ENCODE measurements around the gene CASZ1.

CASZ1 gene

DNA sequence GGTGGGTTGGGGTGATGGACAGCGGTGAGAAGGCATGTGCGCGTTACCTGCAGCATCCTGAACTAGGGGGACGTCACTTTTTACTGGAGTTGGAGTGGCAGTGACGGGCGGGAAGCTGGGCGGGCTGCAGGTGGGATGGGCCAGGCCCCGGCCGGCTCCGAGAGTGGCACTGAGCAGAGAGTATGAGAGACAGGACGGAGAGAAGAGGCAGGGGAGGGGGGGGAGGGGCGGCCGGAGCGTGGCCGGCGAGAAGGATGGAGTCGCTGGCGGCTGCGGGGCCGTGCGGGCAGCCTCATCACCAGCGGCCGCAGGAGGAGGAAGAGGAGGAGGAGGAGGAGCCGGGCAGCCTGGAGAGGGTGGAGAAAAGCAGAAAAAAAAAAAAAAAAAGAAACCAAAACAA is 154.5 kb downstream of the CASZ1 start:
- TF ChIP-seq, protein P1, sequence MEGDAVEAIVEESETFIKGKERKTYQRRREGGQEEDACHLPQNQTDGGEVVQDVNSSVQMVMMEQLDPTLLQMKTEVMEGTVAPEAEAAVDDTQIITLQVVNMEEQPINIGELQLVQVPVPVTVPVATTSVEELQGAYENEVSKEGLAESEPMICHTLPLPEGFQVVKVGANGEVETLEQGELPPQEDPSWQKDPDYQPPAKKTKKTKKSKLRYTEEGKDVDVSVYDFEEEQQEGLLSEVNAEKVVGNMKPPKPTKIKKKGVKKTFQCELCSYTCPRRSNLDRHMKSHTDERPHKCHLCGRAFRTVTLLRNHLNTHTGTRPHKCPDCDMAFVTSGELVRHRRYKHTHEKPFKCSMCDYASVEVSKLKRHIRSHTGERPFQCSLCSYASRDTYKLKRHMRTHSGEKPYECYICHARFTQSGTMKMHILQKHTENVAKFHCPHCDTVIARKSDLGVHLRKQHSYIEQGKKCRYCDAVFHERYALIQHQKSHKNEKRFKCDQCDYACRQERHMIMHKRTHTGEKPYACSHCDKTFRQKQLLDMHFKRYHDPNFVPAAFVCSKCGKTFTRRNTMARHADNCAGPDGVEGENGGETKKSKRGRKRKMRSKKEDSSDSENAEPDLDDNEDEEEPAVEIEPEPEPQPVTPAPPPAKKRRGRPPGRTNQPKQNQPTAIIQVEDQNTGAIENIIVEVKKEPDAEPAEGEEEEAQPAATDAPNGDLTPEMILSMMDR (IDR thresholded peaks at IDR 0.05; ENCODE audit: unreplicated experiment in 3 of 3), result no peak
- H3K27ac Mint-ChIP-seq, result no peak overlapping the region
- no peak overlapping the region for H3K4me3 Mint-ChIP-seq
- H3K4me1 Mint-ChIP-seq, result peaks cover 3% of the 10 kb centered on the region
- H3K9me3 Mint-ChIP-seq, result no peaks in the 10 kb centered on the region
- H3K36me3 Mint-ChIP-seq (ENCODE audit: low read depth), result peaks cover 4% of the 10 kb centered on the region
- H3K27me3 Mint-ChIP-seq (ENCODE audit: low read depth), result peaks cover 38% of the 10 kb centered on the region

DNA sequence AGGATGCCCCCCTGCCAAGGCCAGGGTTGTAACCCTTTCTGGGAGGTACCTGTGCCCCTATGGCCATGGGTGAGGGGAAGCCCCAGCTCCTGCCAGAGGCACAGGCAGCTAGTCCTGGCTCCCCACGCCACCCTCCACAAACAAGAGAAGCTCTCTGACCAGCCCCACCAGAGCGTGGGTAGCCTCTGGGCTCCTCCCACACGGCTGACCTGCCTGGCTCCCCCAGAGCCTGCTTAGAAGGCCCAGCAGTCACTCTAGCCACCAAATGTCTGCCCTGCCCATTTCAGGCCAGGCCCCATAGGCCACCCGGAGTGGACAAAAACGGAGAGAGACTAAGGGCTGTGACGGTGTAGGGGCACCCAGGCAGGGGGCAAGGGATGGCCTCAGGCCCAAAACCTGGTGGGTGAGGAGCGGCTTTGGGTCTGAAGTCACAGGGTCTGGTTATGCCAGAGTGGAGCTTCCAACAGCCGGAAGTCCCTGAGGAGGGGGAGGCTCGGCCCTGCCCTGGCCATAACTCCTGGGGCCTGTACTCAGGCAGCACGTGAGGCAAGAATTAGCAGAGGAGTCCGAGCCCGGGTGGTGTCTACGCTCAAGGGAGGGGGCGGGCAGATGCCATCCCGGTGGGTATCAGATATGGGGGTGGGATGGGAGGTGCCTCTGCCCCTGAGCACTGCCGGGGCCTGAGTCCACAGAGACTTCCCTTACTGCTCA is 155.4 kb downstream of the CASZ1 start:
- H3K36me3 Mint-ChIP-seq (ENCODE audit: low read depth), result peaks cover 4% of the 10 kb centered on the region
- H3K27ac Mint-ChIP-seq, result no peak overlapping the region
- TF ChIP-seq, protein P1 (IDR thresholded peaks at IDR 0.05; ENCODE audit: unreplicated experiment in 3 of 3), result no peak
- H3K9me3 Mint-ChIP-seq, result no peaks in the 10 kb centered on the region
- H3K4me3 Mint-ChIP-seq, result peak overlapping the region in 2 of 3 experiments; percentile 22 to 26
- H3K27me3 Mint-ChIP-seq (ENCODE audit: low read depth), result peaks cover 40% of the 10 kb centered on the region
- peaks cover 3% of the 10 kb centered on the region for H3K4me1 Mint-ChIP-seq

DNA sequence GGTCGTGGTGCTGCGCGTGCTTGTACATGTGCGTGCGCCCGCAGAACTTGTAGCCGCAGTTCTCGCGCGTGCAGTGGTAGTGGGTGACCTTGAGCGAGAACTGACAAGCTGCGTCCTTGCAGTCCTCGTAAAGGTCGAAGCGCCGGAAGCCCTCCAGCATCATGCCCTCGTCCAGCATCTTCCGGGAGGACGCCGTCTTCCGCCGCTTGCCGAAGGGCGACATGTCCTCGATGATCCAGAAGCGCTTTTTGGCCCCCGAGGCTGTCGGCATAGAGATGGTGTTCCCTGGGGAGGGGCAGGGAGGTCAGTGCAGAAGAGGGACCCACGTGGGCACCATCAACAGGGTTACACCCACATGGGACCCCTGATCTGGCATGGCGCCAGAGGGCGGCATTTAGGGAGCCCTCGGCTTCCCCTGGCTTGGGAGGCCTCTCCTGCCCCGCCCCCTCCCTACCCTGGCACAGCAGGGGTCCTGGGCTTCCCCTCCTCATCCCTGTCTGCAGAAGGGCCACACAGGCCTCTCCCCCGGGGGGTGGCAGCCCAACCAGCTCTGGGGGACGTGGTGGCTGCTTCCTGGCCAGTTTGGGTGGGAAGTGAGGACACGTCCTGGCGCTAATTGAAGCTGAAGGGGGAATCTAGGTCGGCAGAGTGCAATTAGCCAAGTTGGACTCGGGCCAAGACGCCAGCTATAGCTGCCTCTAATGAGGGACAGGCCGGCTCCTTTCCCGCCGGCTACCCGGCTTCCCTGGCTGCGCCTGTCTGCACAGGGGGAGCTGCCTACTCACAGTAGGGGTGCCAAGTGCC is 156.5 kb downstream of the CASZ1 start:
- Mint-ChIP-seq H3K4me1 (peaks cover 10% of the 10 kb centered on the region), H3K27ac (no peak overlapping the region), H3K36me3 (ENCODE audit: low read depth) (no peaks in the 10 kb centered on the region), H3K9me3 (no peaks in the 10 kb centered on the region), H3K4me3 (no peak overlapping the region), H3K27me3 (ENCODE audit: low read depth) (peaks cover 37% of the 10 kb centered on the region)
- TF ChIP-seq, protein P1 (IDR thresholded peaks at IDR 0.05; ENCODE audit: unreplicated experiment in 3 of 3), result no peak

DNA sequence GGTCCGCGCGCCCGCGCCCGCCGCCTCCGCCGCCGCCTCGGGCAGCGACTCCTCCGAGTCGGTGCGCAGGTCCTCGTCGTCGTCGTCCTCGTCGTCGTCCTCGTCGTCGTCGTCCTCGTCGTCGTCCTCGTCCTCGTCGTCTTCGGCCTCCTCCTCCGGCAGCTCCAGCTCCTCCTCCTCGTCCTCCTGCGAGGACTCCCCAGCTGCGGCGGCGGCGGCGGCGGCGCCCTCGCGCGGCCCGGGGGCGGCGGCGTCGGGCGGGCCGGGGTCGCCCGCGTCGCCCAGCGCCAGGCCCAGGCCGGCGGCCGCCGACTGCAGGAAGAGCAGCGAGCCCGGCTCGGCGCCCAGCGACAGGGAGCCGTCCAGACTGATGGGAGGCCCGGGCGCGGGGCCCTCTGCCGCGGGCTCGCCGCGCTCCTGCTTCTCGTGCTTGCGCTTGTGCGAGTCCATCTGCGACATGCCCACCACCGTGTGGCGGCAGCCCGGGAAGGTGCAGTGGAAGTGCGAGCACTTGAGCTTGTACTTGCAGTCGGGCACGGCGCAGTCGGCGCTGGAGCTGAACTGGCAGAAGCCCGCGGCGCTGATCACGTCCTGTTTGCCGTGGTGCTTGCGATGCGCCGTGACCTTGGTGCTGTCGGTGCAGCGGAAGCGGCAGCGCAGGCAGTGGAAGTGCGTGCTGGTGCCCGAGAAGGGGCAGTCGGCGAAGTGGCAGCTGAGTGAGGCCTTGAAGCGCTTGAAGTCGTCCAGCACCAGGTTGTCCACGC is 157.3 kb downstream of the CASZ1 start:
- H3K4me1 Mint-ChIP-seq, result peaks cover 10% of the 10 kb centered on the region

DNA sequence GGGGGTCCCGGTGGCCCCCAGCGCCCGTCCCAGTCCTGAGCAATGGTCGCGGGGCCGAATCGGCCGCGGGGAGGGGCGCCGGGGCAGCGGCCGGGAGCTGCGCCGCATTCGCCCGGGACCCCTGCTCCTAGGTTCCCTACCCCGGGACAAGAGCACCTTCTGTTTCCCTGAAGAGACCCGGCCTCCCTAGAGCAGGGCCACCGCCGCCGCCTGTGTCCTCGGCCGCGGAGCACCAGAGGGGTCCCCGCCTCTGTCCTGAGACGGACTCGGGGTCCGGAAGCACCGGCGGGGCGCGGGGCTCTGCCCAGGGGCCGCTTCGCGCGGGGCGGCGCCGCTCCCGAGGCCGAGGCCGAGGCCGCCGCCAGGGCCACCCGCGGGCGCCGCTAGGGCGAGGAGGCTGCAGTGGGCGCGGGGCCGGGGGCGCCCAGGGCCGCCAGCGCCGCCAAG is 157.9 kb downstream of the CASZ1 start:
- TF ChIP-seq, protein P1 (IDR thresholded peaks at IDR 0.05; ENCODE audit: unreplicated experiment in 3 of 3), result no peak
- H3K9me3 Mint-ChIP-seq, result no peaks in the 10 kb centered on the region
- H3K4me3 Mint-ChIP-seq, result no peak overlapping the region
- H3K27me3 Mint-ChIP-seq (ENCODE audit: low read depth), result peaks cover 32% of the 10 kb centered on the region
- H3K36me3 Mint-ChIP-seq (ENCODE audit: low read depth), result peaks cover 3% of the 10 kb centered on the region
- peaks cover 15% of the 10 kb centered on the region for H3K4me1 Mint-ChIP-seq
- H3K27ac Mint-ChIP-seq, result no peak overlapping the region

More for the DNA sequence above, 157.3 kb downstream of the CASZ1 start:
- H3K9me3 Mint-ChIP-seq, result no peaks in the 10 kb centered on the region
- TF ChIP-seq, protein P1 (IDR thresholded peaks at IDR 0.05; ENCODE audit: unreplicated experiment in 3 of 3), result no peak
- H3K4me3 Mint-ChIP-seq, result peak overlapping the region in 2 of 3 experiments; percentile 59 to 61
- no peak overlapping the region for H3K27ac Mint-ChIP-seq
- no peaks in the 10 kb centered on the region for H3K36me3 Mint-ChIP-seq (ENCODE audit: low read depth)
- H3K27me3 Mint-ChIP-seq (ENCODE audit: low read depth), result peaks cover 29% of the 10 kb centered on the region

Data from nephron (organoid).